NB4 (cell line): ENCODE data around the gene TENM4.

Experiments used
- DNase-seq: peaks from one replicate; pipeline ENCODE4 v3.0.0; 2010; ENCODE audit warnings: low read depth
- H3K4me3 ChIP-seq: one replicate; pipeline ENCODE4 v1.5.1; 2011; ENCODE audit warnings: mild to moderate bottlenecking, low read depth, low read length, moderate library complexity
- MYC ChIP-seq: IDR thresholded peaks from 2 replicates; pipeline ENCODE4 v1.6.1; 2011; ENCODE audit warnings: low read depth, low read length
- POLR2A ChIP-seq: IDR thresholded peaks from 2 replicates; pipeline ENCODE4 v1.6.1; 2011; ENCODE audit warnings: mild to moderate bottlenecking; ENCODE audit not compliant: insufficient read length; ENCODE audit errors: extremely low read depth
- TF ChIP-seq, protein P1 (sequence below): IDR thresholded peaks from one replicate; pipeline ENCODE4 v1.5.1; 2012; ENCODE audit warnings: low read depth, low read length
- TF ChIP-seq, protein P2 (sequence below): IDR thresholded peaks from 2 replicates; pipeline ENCODE4 v1.6.1; 2011; ENCODE audit warnings: low read depth, low read length

Gene TENM4

DNA sequence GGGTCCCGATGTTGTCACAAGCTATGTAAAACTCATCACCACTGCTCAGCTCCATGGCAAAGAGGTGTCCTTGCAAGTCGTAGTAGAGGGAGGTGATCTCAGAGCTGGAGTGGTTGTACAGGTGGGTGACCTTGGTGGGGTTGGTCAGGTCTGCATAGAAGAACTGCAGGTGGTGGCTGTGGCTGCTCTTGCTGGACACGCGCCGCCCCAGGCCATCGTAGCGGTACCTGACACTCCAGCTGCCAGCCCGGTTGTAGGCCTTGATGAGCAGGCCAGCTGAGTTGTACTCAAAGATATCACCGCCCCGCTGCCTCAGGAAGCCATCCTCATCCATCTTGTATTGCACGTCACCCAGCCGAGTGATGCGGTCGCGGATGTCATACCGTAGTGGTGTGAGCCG, 771.6 kb downstream of the TENM4 start:
- TF ChIP-seq, protein P1, sequence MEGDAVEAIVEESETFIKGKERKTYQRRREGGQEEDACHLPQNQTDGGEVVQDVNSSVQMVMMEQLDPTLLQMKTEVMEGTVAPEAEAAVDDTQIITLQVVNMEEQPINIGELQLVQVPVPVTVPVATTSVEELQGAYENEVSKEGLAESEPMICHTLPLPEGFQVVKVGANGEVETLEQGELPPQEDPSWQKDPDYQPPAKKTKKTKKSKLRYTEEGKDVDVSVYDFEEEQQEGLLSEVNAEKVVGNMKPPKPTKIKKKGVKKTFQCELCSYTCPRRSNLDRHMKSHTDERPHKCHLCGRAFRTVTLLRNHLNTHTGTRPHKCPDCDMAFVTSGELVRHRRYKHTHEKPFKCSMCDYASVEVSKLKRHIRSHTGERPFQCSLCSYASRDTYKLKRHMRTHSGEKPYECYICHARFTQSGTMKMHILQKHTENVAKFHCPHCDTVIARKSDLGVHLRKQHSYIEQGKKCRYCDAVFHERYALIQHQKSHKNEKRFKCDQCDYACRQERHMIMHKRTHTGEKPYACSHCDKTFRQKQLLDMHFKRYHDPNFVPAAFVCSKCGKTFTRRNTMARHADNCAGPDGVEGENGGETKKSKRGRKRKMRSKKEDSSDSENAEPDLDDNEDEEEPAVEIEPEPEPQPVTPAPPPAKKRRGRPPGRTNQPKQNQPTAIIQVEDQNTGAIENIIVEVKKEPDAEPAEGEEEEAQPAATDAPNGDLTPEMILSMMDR, result no peak
- TF ChIP-seq MYC (no peak), POLR2A (no peak)
- TF ChIP-seq, protein P2, sequence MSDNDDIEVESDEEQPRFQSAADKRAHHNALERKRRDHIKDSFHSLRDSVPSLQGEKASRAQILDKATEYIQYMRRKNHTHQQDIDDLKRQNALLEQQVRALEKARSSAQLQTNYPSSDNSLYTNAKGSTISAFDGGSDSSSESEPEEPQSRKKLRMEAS, result no peak
- H3K4me3 ChIP-seq, result no peak overlapping the region
- DNase-seq, result no peak

DNA sequence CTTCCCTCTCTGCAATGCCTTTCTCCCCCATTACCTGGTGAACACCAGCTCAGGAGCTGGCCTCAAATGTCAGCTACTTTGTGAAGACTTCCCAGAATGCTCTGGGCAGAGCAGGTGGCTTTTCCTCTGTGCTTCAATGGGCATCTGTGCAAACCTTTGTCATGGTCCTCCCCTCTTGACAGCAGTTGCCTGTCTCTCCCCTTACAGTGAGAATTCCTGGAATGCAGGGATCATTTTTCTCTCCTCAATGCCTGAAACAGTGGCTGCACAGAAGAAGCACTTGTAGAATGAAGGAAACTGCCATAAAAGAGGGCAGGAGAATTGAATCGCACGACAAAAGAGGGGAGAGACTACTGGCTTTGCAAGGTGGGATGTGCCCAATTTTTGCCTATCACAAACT, 773.4 kb downstream of the TENM4 start:
- H3K4me3 ChIP-seq, result no peak overlapping the region
- TF ChIP-seq, protein P1, result no peak
- TF ChIP-seq MYC (no peak), POLR2A (no peak)
- TF ChIP-seq, protein P2, result no peak
- no peak for DNase-seq

DNA sequence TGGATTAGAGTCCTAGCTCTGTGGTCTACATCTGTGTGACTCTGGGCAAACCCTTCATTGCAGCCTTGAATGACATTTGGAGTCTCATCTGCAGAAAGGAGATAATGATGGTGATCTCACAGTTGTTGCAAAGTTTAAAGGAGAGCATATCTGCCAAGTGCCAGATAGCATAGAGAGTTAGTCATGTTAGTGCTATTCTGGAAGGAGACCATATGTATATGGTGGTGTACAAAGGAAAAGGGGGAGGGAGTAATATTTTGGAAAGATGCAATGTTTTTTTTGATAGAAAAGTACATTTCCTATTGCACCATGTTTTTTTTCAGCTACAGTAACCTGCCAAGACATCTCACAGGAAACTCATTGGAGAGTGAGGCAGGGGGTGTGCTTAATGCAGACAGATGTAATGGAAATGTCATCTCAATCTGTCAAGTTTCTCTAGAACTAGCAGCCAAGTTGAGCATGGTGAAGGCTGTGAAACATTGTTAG, 774.1 kb downstream of the TENM4 start:
- no peak for DNase-seq
- TF ChIP-seq MYC (no peak), POLR2A (no peak)
- TF ChIP-seq, protein P2, result no peak
- TF ChIP-seq, protein P1, result no peak
- H3K4me3 ChIP-seq, result no peak overlapping the region

DNA sequence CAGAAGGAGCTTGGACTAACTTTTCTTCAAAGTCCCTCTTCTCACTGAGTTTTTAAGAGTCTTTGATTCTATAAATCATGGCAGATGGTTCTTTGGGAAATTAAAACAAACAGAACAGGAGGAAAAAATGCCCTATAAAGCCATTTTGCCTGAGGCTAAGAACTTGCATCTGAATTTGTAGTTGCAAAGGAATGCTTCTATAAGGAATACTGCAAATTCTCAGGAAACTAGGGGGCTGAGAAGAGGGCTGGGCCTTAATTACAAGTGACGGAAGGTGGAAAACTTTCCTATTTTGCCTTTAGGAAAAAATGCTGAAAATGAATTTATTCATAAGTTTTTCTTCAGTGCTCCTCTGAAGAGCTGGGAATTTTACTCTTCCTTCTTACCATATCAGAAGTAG, 776.2 kb downstream of the TENM4 start:
- no peak for DNase-seq
- no peak overlapping the region for H3K4me3 ChIP-seq
- TF ChIP-seq, protein P1, result no peak
- TF ChIP-seq MYC, result no peak

DNA sequence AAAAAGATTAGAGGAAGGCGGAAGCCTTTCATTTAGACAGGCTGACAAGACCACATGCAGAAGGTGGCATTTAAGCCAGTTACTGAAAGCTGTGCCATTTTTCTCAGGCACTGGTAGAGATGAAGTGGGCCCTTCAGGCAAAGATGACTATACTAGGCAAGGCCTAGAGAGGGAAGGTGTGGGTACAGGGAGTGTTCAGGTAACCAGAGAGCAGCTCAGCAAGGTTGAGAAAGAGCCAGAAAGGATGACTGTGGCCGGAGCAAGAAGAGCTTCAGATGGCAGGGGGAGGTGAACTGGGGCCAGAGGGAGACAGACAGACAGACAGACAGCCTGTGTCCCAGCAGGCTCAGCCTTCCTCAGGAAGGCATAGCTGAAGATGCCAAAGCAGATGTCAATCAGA, 778.0 kb downstream of the TENM4 start:
- TF ChIP-seq MYC, result no peak
- DNase-seq, result no peak
- H3K4me3 ChIP-seq, result no peak overlapping the region

DNA sequence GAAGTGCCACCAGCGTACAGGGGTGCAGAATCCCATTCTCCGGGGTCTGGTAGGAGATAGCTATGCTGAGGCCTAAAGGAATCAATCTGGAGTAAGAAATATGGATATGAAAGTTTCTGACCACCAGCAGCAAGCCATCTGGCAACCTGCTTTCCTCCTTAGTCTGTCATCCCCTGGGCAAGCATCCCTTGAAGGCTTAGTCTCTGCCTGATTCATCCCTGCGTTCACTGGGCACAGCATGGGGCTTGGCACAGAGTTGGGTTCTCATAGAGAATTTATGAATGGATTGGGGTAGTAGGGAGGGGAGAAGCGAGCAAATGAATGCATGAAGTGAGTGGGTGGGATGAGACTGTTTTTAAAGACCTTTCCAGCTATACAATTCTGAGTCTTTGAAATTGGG, 780.4 kb downstream of the TENM4 start:
- no peak overlapping the region for H3K4me3 ChIP-seq
- no peak for DNase-seq
- TF ChIP-seq, protein P1, result no peak
- no peak for TF ChIP-seq MYC
- no peak for TF ChIP-seq POLR2A
- TF ChIP-seq, protein P2, result no peak
